Keratinocyte (primary cell): ENCODE results near the gene TTC33. TPM values are rescaled to one million over a fixed set of nuclear protein-coding genes. Genes with fewer than 3 reads are reported as not detected.

Source experiments
- DNase-seq: peaks from one replicate; pipeline ENCODE4 v3.0.0-alpha.2; 2011; ENCODE audit warnings: low read depth, missing footprints, low spot score
- FAIRE-seq: peaks from 2 replicates; lab custom pipeline; 2011; peaks lifted over from hg19 to GRCh38; lab: Jason Lieb, UNC
- H2AFZ ChIP-seq: 2 replicates; pipeline ENCODE4 v1.6.0; 2012; ENCODE audit warnings: low read length, control low read depth, inconsistent platforms; ENCODE audit not compliant: control insufficient read depth
- H3K27ac ChIP-seq: 2 replicates; pipeline ENCODE4 v1.5.1; 2011; ENCODE audit warnings: low read length; ENCODE audit not compliant: control insufficient read depth, insufficient read depth
- H3K27me3 ChIP-seq: 3 replicates; pipeline ENCODE4 v1.6.0; 2011; ENCODE audit warnings: low read length; ENCODE audit not compliant: control insufficient read depth, insufficient read depth; ENCODE audit errors: extremely low read depth
- H3K36me3 ChIP-seq, 2 experiments: 2 replicates in 1 of 2; 3 replicates in 1 of 2; pipeline ENCODE4 v1.5.1; 2011; ENCODE audit warnings: low read length in 2 of 2, mild to moderate bottlenecking in 1 of 2; ENCODE audit not compliant: control insufficient read depth in 2 of 2, insufficient read depth in 2 of 2; ENCODE audit errors: extremely low read depth in 1 of 2
- H3K4me1 ChIP-seq: 3 replicates; pipeline ENCODE4 v1.5.1; 2011; ENCODE audit warnings: low read length; ENCODE audit not compliant: control insufficient read depth, insufficient read depth; ENCODE audit errors: extremely low read depth
- H3K4me2 ChIP-seq: 3 replicates; pipeline ENCODE4 v1.6.0; 2011; ENCODE audit warnings: low read depth, low read length; ENCODE audit not compliant: control insufficient read depth, insufficient read depth; ENCODE audit errors: extremely low read depth
- H3K4me3 ChIP-seq, 3 experiments: fragments of 200-600 bp in 1 of 3; sonication (generic) in 1 of 3; 2 replicates in 2 of 3; 3 replicates in 1 of 3; pipeline ENCODE4 v1.5.1; 2011 to 2016; ENCODE audit warnings: low read length in 3 of 3, mild to moderate bottlenecking in 3 of 3, control low read depth in 2 of 3, inconsistent platforms in 1 of 3, low read depth in 1 of 3, mixed read lengths in 1 of 3, mixed run types in 1 of 3, moderate library complexity in 1 of 3; ENCODE audit not compliant: control insufficient read depth in 2 of 3, insufficient read depth in 2 of 3; ENCODE audit errors: extremely low read depth in 1 of 3
- H3K79me2 ChIP-seq: 2 replicates; pipeline ENCODE4 v1.6.0; 2012; ENCODE audit warnings: low read length; ENCODE audit not compliant: control insufficient read depth, insufficient read depth
- H3K9ac ChIP-seq: 3 replicates; pipeline ENCODE4 v1.6.0; 2011; ENCODE audit warnings: low read length; ENCODE audit not compliant: control insufficient read depth, insufficient read depth; ENCODE audit errors: extremely low read depth
- H3K9me1 ChIP-seq: 3 replicates; pipeline ENCODE4 v1.6.0; 2011; ENCODE audit warnings: low read length; ENCODE audit not compliant: control insufficient read depth, insufficient read depth; ENCODE audit errors: extremely low read depth
- H3K9me3 ChIP-seq: 2 replicates; pipeline ENCODE4 v1.5.1; 2012; ENCODE audit warnings: low read depth, low read length; ENCODE audit not compliant: control insufficient read depth
- H4K20me1 ChIP-seq: 3 replicates; pipeline ENCODE4 v1.6.0; 2011; ENCODE audit warnings: low read length; ENCODE audit not compliant: control insufficient read depth, insufficient read depth; ENCODE audit errors: extremely low read depth
- EZH2 ChIP-seq: IDR thresholded peaks from one replicate; pipeline ENCODE4 v1.6.1; 2012; ENCODE audit warnings: inconsistent platforms, mild to moderate bottlenecking, low read length, moderate library complexity
- dilution Hi-C: fragments of 300-500 bp; cut with MboI; formaldehyde crosslinking; loops from one replicate; pipeline ENCODE4 v1.7.0; 2020; ENCODE audit warnings: low sequenced_read_pairs; ENCODE audit not compliant: extremely low pct_ligation_motif_present
- polyA plus RNA-seq, 5 experiments: library from polyadenylated mRNA; depleted of rRNA in 3 of 5; stranded (reverse) in 3 of 5; stranded (forward) in 1 of 5; unstranded in 1 of 5; fragments of >200 nt; gene quantifications; 1 replicate in 1 of 5; 2 replicates in 3 of 5; 3 replicates in 1 of 5; pipeline versions ENCODE4 v1.2.1 to v1.2.3, GENCODE V29; 2011 to 2012; ENCODE audit warnings: missing spikeins in 2 of 5, low read depth in 1 of 5, low replicate concordance in 1 of 5
- TF ChIP-seq, protein P1 (sequence below), 3 experiments: IDR thresholded peaks in 1 of 3; conservative IDR thresholded peaks in 1 of 3; optimal IDR thresholded peaks in 1 of 3; 2 replicates in 2 of 3; 3 replicates in 1 of 3; pipeline versions ENCODE3 to v1.5.1; 2011; ENCODE audit warnings: low read length in 3 of 3, mild to moderate bottlenecking in 3 of 3, moderate library complexity in 2 of 3, control low read depth in 1 of 3, inconsistent platforms in 1 of 3; ENCODE audit not compliant: insufficient read depth in 2 of 3; ENCODE audit errors: extremely low read depth in 1 of 3

The TTC33 gene
- polyA plus RNA-seq, 1 donor (not counting 4 experiments of a cell fraction or from before 2014, with no cell fraction given): 7.1 TPM

DNA sequence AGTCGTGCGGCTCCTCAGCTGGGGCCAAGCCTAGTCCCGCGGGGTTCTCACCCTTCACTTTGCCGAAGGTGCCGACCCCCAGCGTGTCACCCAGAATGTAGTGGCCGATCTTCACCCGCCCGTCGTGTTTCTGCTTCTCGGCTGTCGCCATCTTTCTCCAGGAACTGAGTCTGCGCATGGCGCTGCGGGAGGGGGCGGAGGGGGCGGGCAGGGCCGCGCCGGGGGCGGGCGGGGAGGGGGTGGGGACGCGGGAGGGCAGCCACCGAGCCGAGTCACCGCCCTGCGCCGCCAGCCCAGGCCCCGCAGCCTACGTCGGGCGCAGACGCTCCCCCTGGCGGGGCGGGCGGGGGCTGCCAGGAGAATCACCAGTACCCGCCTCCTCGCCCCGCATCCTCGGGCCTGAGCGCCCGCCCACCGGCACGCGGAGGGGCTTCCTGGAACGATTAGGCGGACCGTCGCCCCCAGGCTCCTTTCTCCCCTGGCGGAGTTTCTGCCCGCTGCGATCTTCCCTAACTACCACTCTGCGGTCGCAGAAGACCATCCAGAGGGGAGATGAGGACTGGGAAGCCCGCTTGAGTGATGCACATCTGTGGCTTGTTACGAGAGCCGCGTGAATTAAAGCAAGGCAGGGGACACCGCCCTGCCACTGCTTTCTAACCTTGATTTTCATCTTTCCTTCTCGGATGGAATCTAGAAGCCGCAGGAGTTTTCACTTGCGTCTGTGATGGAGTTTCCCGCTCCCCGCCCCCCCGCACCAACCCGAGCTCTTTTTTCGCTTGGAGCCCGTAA lies 42.4 kb upstream of the TTC33 start, which contains the start of gene PRKAA1:
PRKAA1 (minus strand) TSS at position 363 of the 789 bp plus-strand sequence; CDS start at position 178, 185 bp downstream.
- Histone ChIP-seq H3K9ac (peak within 1 kb of the TSS; percentile 88), H3K9me1 (no peaks in the 10 kb centered on the region), H3K36me3 (peaks cover 0 to 2% of the 10 kb centered on the region in 2 experiments), H2AFZ (peak within 1 kb of the TSS; percentile 99), H3K27me3 (no peaks in the 10 kb centered on the region), H3K4me3 (peak within 1 kb of the TSS; percentile 91 to 100 (median 95)), H3K4me1 (peaks cover 14% of the 10 kb centered on the region), H3K79me2 (peaks cover 43% of the 10 kb centered on the region), H3K9me3 (no peaks in the 10 kb centered on the region), H3K27ac (peak within 1 kb of the TSS; percentile 76), H3K4me2 (peak within 1 kb of the TSS; percentile 94), H4K20me1 (no peaks in the 10 kb centered on the region)
- no peak for FAIRE-seq
- no peak for TF ChIP-seq EZH2
- TF ChIP-seq, protein P1, sequence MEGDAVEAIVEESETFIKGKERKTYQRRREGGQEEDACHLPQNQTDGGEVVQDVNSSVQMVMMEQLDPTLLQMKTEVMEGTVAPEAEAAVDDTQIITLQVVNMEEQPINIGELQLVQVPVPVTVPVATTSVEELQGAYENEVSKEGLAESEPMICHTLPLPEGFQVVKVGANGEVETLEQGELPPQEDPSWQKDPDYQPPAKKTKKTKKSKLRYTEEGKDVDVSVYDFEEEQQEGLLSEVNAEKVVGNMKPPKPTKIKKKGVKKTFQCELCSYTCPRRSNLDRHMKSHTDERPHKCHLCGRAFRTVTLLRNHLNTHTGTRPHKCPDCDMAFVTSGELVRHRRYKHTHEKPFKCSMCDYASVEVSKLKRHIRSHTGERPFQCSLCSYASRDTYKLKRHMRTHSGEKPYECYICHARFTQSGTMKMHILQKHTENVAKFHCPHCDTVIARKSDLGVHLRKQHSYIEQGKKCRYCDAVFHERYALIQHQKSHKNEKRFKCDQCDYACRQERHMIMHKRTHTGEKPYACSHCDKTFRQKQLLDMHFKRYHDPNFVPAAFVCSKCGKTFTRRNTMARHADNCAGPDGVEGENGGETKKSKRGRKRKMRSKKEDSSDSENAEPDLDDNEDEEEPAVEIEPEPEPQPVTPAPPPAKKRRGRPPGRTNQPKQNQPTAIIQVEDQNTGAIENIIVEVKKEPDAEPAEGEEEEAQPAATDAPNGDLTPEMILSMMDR (optimal IDR thresholded peaks at IDR 0.05 in 1 of 3, IDR thresholded peaks at IDR 0.05 in 1 of 3, conservative IDR thresholded peaks at IDR 0.05 in 1 of 3; ENCODE audit: extremely low read depth in 1 of 3, insufficient read depth in 2 of 3, low read length in 3 of 3): peak in 2 of 3 experiments; percentile 71 to 72
- no peak for DNase-seq
- dilution Hi-C loops: no loop called here

DNA sequence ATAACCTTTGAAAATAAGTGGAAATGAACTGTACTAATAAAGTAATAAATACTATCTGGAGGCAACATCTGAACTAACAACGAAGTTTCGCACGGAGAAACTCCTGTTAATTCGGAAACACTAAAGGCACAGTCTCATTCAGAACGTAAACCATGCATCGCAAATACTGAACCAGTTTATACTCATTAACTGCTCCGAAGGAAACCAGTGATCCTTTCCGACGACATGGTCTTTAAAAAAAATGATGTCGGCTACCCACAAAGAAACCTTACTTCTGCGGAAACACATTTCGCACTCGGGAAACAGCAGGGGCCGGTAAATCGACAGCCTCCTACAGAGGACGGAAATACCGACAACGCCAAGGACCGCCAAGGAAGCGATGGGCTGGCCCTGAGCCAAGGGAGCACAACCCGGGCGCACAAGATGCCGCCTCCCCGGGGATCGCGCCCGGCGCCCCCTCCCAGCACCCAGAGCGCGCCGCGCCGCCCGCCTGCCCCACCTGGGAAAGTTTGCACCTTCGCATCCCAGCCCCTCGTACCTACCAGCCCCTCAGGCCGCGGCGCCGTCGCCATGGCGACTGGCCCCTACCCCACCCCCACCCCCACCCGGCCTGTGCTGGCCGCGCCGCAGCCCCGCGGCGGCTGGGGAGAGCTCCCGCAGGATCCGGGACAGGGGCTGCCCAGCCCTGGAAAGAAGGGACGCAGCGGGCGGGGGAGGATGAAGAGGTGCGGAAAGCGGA lies 41.7 kb upstream of the TTC33 start:
- Histone ChIP-seq H3K4me1 (peaks cover 14% of the 10 kb centered on the region), H3K9ac (peak overlapping the region; percentile 88), H3K9me3 (no peaks in the 10 kb centered on the region), H3K27me3 (no peaks in the 10 kb centered on the region), H3K79me2 (peaks cover 51% of the 10 kb centered on the region), H4K20me1 (no peaks in the 10 kb centered on the region), H3K4me3 (peak overlapping the region; percentile 88 to 95 (median 91)), H3K36me3 (peaks cover 0 to 2% of the 10 kb centered on the region in 2 experiments), H3K27ac (peak overlapping the region; percentile 76), H3K9me1 (no peaks in the 10 kb centered on the region), H2AFZ (peak overlapping the region; percentile 97), H3K4me2 (peak overlapping the region; percentile 87)
- no peak for FAIRE-seq
- dilution Hi-C loops: no loop called here
- no peak for TF ChIP-seq EZH2
- TF ChIP-seq, protein P1 (optimal IDR thresholded peaks at IDR 0.05 in 1 of 3, IDR thresholded peaks at IDR 0.05 in 1 of 3, conservative IDR thresholded peaks at IDR 0.05 in 1 of 3; ENCODE audit: extremely low read depth in 1 of 3, insufficient read depth in 2 of 3, low read length in 3 of 3): no peak
- DNase-seq: no peak
